Stromal cell of bone marrow (primary cell): ENCODE results near the gene SETBP1.
"Not testable (repeated sequence)": the region's sequence is repeated elsewhere in the genome, so short reads cannot be mapped to it uniquely, and the experiment has no call there.

Experiments used
- DNase-seq: peaks from one replicate; pipeline ENCODE4 v3.0.0-alpha.2; 2012; ENCODE audit warnings: low read depth

The SETBP1 gene

DNA sequence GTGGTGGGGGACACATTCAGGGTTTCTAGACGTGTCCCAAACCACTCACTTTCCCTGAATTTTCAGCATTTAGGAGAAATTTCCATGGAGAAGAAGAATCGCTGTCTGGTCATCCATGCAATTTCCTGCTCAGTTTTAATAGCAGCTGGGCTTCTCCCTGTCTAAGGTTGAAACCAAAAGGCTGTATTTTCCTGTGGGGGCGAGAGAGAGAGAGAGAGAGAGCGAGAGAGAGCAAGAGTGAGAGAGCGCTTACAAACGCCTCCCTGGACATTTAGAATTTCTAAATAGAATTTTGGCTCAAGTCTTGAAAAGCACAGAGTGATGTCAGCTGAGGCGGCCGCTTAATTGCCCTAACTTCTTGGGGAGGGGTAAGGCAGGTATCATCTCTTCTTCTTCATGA is 110.8 kb downstream of the SETBP1 start:
- no peak for DNase-seq

DNA sequence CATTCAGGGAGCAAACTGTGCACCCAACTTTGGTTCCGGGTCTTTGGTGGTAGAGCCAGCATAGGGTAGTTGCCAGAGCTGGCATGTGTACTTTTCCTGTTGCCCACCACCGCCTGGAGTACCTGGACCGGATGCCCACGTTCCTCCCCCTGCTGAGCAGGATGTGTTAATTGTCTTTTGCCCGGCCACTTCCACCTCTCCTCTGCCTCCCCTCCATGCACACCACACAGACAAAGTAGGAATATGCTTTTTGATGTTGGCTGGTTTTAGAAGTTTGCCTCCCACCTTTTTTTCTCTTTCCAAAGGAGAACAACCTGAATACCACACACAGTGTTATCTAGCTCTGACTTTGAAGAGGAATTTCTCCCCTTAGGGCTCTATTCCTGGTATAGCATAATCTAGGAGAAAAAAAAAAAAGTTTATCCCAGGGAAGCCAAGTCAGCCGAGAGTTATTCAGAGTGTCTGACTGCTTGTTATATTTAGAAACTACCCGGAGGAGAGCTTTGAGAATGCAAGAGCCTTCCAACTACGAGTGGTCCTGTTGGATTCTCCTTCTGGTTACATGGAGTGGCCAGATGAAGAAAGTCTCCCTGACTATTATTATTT is 111.9 kb downstream of the SETBP1 start:
- DNase-seq = no peak

DNA sequence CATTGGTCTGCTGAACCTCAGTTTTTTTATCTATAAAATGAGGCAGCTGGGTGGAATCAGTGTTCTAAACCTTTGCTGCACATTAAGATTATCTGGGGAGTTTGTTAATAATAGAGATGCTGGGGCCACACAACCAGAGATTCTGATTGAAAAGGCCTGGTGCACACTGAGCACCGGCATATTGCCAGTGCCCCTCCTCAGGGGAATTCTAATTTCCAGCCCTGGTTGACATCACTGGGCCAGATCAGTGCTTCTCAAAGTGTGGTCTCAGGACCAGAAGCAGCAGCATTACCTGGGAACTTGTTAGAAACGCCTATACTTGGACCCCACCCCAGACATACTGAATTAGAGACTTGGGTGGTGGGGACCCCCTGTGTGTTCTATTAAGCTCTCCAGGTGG is 112.5 kb downstream of the SETBP1 start:
- DNase-seq = no peak

DNA sequence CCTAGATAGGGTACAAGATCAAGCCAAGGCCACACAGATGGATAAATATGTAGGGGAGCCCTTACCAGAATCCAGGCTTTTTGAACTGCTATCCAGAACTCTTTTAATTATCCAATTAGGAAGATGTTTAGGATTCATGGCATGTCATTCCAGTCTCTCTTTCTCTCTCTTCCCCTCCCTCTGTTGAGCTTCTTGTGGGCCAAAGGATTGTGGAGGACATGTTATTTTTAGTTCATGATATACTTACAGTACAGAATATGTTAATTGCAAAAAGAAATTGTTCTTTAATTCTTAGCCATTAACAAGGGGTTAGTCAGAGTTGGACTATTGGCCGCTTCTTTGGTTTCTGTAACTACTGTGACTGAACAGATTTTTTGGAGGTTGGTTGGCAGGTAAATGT is 113.0 kb downstream of the SETBP1 start:
- DNase-seq = no peak

DNA sequence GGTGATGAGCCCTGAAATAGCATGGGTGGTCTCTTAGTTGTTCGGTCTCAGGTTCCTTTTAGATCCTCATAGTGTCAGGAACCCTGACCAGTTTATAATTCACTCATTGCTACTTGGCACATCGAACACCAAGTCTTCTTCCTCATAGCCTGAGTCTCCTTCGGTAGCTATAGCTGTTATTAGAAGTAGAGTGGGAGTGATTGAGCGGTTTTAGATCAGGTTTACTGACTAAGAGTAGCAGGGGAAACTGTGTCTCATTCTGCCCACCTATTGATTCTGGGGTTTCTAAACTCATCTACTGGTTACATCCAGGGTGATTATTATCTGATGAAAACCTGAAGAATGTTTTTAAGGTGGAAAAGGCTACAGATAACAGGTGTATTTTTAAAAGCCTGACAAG is 114.6 kb downstream of the SETBP1 start:
- DNase-seq = no peak

DNA sequence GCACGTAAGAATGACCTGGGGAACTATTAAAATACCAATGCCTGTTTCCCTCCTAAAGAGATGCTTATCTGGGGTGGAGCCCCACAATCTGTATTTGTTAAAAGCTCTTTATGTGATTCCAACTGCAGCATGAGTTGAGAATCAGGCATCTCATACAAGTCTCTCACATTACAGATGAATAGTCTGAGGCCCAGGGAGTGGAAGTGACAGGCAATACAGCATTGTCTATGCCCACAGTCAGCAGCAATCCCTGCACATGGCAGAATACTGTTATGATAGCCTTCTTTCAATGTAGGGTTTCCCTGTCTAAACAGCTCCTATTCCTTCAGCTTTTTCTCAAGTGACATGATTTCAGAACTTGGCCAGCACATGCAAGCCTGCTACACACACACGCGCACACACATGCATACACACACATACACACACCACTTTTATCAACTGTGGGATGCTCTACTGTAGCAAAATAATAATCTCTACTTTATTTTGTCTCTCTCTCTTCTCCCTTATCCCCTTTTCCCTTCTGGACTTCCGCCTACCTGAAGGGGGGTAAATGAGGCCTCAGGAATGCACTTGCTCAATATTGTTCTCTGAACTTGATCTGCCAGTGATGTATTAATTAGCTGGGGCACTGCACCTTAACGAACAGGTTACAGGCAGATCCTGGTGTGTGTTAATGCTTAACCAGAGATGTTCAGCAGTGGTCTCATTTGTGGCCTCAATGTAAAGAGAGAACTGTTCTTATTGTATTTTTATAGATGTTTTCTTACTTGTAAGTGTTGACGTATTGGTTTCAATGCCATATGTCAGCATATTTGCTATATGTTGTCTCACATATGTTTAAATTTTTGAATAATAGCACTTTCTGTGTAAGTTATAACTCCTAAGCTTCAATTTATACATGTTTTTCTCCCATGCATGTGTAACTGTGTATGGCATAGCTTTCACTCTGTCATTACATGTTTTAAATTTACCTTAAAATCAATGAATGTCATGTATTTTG is 116.0 kb downstream of the SETBP1 start:
- no peak for DNase-seq

DNA sequence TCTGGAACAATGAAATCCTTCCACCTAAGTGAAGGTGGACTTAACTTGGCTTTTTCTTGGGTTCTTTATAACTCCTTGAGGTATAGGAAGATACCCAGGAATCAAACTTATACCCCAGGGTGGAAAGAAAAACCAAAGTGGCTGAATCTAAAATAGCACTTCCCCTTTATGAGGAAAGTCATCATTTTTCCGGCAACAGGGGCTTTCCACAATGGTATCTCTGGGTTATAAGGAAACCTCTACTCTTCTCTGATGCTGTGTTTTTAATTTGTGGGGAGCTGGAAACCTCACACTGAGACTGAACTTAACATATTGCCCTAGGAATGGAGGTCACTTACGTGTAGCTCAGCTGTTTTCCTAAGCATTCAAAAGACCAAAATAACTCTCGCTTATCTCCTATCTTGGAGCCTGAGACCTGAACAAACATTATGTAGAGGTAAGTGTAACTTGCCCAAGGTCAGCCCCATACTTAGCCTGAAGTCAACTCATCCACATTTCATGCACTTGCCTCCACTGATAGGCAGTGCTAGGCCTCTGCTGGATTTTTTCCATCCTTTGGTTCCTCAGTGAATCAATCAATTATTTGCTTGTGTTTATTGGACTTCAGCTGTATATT is 117.9 kb downstream of the SETBP1 start:
- DNase-seq = no peak

DNA sequence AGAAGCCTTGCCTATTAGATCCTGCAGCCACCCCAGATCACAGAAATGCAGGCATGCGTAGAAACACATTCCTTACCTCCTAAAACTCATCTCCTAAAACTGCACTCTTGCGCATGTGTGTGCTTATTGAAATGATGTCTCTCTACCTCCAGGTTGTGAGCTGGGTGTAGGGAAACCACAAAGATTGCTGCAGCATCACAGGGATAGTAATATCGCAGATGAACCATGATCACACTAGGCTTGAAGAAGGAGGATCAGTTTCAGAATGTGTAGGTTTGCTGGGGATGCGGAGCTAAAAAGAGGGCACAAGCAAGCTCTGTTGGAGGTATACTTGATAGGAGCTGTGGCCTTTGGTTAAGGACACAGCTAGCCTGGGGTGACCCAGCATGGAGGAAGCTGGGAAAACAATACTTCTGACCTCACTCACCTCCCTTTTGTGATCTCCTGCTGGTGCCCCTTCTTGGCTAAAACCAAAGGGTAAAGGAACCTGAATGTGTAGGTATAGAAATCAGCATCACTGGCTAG is 118.8 kb downstream of the SETBP1 start:
- no peak for DNase-seq

DNA sequence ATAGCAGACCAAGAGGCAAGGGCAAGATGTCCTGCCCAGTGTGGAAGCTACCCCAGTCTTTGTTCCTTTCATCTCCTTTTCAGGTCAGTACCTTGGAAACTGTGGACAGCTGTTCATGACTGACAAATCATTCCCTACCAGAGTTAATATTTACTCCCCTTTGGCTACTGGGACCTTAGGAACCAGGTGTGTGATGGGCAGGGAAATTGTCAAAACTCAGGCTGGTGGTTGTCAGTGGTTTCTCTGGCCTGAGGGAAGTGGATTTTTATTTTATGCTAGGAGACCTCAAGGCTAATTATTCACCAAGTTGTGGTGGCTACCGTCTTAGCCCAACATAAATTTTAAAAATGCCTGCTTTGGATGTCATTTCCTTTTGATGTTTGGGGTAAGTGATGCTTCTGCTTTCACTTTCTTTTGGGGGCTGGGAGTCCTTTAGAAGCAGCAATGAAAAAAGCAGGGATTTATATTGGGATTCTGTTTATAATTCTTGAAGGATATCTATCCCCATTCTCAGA is 119.3 kb downstream of the SETBP1 start:
- no peak for DNase-seq

DNA sequence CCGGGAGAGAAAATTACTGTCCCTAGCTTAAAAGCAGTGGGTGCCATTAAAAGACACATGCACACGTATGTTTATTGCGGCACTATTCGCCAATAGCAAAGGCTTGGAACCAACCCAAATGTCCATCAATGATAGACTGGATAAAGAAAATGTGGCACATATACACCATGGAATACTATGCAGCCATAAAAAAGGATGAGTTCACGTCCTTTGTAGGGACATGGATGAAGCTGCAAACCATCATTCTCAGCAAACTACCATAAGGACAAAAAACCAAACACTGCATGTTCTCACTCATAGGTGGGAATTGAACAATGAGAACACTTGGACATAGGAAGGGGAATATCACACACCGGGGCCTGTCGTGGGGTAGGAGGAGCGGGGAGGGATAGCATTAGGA is 120.1 kb downstream of the SETBP1 start:
- not testable (repeated sequence) for DNase-seq

DNA sequence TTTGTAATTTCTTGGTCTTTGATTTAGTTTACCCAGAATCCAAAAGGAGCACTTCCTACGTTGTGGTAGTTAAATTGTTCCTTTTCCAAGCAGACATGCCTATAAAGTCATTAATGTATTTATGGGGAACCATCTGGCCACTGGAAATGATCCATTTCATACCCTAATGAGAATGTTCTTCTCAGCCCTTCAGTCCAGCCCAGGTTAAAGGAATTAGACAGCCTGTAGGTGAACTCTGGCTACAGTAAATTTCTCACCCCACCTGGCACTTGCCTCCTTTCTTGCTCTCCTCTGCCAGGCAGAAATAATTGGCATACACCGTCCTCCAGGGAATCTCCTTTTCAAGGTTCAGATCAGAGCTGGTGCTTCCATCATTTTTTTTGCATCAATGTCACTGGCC is 121.1 kb downstream of the SETBP1 start:
- no peak for DNase-seq

DNA sequence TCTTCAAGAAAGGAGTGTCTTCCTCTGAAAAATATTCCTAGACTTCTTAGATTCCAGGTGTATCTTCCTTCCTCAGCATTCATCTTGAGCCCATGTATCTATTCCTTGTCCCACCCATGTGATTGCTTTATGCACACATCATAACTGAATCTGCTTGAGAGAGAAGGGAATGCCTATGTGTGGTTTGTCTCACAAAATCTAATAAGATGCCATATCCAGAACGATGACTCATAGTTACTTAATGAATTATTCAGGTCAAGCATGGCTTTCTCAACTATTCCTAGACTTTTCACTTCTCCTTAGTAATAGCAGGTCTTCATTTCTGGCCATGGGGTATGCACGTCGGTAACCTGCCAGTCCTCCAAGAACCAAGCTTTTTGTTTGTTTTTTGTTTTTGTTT is 121.8 kb downstream of the SETBP1 start:
- no peak for DNase-seq

DNA sequence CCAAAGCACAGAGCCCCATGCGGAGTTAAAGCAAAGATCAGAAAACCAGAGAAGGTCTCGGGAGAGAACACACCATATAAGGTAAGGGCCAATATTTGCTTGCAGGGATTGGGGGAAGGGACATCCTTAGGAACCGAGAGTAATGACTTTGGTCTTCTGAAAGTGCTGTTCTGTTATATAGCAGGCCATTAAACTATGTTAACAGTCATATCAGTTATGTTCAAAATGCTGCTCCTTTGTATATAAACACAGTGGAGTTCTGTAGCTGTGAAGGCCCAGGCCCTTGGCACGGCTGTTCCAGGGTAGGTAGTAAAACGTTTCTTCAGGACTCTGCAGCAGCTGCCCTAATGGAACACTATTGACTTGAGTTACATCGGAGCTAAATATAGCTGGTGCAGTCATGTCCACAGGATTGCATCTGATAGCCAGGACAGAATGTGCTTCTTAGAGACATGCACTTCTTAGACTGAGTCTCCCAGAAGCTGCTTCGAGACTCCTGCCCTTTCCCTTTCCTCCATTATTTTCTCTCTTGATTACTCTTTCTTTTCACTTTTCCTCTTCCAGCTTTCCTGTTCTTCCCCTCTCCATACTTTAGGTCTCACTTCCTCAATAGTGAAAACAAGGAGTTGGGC is 122.4 kb downstream of the SETBP1 start:
- no peak for DNase-seq

DNA sequence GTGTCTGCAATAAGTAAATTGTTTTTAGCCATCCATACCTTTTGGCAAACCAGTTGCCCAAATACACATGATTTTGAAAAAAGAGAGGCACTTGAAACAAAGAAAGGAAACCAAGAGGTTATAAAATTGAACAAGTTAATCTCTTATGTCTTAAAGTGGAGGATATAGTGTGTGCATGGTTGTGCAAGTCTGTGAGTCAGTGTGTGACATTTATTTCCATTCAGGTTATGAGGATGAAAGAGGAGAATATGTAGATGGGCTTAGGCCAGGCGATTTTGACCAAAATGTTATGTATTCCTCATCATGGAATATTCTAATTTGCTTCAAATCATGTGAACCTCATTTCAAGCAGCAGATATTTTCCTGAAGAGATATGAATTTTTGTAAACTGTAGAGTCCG is 123.3 kb downstream of the SETBP1 start:
- no peak for DNase-seq

DNA sequence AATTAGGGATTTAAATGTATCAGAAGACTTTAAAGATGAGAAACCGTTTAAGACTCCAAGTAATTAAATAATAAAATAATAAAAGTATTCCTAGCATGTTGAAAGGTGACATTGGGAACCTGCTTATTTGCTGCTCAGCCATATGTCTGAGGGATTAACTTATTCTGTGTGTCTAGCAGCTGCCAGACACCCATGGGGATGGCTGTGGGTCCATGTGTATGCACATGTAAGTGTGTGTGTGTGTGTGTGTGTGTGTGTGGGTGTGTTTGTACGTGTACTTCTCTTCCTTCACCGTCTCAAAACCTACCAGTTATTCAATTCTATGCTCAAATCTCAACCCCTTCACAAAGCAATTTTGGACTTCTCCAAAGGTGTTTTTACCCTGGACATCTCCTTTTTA is 124.5 kb downstream of the SETBP1 start:
- DNase-seq = no peak

DNA sequence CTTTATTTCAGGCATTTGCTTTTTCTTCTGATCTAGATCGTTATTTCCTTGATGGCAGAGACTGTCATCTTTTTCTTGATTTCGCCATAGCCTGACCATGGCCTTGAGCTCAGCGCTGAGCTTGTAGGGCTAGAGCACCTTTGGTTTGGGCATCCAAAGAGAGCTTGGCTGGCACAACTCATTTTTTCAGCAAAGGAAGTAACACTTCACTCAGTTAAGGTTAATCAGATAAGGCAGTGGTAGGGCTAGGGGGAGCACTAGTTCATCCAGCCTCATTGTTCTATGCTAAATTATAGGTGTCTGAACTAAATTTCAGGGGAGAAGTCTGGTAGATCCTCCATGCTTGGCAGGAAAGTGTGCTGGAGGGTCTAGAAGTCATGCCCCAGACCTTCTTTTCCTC is 125.0 kb downstream of the SETBP1 start:
- no peak for DNase-seq

DNA sequence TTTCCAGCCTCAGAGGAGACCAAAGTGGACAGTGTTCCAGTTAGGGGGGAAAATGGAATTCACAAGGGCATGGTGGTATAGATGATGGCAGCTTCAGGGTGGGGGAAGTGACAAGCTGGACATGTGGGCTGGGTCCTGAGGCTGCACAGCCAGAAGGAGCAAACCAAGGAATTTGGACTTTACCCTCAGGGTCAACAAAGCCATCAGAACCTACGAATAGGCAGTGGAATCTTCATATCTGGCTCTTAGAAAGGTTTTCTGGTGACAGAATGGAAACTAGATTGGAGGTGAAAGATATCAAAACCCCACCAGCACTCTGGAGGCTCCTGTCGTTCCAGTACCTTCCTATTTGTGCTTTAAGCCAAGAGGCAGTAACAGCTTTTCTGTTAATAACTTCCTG is 127.1 kb downstream of the SETBP1 start:
- DNase-seq = no peak

DNA sequence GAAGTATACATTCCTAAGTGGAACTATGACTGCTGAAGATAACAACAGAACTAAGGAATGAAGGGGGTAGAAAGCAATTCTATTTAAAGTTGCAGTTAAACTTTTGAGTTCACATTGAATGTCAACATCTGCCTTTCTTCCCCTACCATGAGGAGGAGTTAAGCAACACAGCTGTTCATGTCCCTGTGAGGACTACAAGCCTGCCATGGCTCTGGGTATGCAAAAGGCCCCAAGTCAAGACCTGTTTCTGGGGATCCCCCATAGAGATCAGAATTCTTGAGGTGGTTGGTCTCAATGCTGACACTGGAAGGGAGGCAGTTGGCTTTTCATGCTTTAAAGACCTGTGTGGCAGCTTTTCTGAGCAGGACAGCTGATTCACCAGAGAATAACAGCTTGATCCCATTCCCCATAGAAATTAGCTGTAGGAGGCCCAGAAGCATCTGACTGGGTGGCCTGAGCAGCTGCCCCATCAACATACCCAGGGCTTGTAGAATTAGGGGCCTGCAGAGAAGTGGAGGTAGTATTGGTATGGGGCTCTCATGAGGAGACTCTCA is 131.0 kb downstream of the SETBP1 start:
- no peak for DNase-seq

DNA sequence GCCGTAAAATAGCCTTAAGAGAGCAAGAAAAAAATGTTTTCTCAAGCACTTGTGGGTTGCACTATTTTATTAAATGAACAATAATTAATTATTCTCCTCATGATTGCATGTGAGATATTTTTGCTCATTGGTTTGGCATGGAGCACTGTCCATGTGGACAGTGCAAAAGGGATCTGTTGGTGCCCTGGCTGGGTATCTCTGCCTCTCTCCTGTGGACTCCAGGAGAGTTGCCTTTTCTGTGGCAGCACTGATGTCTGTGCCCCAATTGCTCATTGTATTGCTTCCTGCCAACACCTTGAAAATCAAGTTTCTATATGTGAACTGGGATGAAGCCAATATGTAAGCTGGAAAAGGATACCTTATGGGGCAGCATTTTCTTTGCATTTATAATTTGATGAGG is 131.7 kb downstream of the SETBP1 start:
- no peak for DNase-seq

DNA sequence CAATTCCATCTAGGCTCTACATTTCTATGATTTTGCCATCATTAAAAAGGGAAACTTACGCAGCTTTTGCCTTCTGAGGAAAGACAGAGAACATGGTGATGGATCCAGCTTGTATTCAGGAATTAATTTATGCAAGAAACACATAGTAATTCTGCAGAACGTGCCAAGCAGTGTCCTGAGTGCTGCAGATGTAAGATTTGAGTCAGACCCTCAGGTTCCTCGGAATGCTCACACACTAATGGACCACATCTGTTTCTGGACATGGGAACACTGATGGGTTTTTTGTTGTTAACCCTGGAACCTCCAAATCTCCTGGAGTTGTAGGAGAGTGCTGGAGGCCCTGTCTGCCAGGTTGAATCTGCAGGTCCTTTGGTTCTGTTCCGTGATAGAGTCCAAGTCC is 132.9 kb downstream of the SETBP1 start:
- no peak for DNase-seq

DNA sequence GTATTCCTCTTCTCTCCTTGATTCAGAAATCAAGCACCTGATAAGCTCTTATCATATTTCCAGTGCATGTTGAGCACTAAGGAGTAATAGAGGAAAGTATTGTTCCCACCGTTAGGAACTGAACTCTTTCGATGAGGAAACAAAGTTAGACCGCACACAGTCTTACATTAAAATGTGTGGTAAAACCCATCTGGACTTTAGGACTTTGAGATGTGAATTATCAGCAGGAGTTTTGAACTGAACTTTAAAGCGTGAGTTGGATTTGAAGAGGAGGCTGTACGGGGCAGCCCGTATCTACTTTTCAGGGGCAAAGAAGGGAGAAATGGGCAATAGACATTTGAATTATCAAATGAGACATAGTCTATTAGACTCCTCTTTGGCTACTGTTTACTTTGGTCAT is 134.4 kb downstream of the SETBP1 start:
- DNase-seq = no peak

DNA sequence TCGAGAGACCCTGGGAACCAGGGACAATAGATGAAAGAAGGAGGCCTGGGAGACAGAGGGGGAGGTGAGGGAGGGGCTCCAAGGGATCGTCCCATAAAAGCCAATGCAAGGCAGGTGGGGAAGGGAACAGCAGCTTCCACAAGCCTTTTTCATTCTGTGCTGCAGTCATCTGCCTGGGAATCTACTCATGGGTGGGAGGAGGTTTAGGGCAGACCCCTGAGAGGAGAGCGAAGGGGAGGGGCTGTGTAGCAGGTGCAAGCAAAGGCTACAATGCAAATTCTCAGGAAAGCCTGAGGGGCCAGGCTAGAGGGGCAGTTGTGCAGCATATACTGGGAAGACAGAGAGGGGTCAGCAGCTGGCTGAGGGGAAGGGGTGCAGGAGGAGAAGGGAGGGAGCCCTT is 135.4 kb downstream of the SETBP1 start:
- DNase-seq = no peak
